NCI-H748 (cell line): ENCODE results near the gene EFCAB3.
A peak's percentile ranks its signal among the peaks of the same experiment; 100 is the strongest.
"Not testable (repeated sequence)": the region's sequence is repeated elsewhere in the genome, so short reads cannot be mapped to it uniquely, and the experiment has no call there.

Experiments
- DNase-seq: peaks from one replicate; lab custom pipeline; 2025; ENCODE audit not compliant: unreplicated experiment; lab: John Stamatoyannopoulos, UW

Gene EFCAB3

DNA sequence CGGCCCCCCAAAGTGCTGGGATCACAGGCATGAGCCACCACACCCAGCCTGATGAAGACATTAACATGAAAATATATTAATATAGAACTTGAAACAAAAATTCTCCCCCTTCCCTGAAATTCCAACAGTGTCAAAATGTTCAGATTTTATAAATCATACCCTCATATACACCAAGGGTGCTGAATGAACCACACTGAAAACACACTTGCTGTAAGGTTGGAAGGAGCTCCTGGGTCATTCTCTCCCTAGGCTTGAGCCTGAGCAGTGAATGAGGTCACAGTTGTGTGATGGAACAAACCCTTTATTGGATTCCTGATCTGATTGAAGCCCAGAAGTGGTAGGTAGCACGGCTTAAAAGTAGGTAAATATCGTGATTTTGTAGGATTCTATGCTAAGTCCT is at the start of gene EFCAB3:
Gene EFCAB3 (plus strand): TSS at position 301 of the 400 bp plus-strand sequence. CDS start 2,427 bp downstream, outside the sequence.
- DNase-seq, result no peak

DNA sequence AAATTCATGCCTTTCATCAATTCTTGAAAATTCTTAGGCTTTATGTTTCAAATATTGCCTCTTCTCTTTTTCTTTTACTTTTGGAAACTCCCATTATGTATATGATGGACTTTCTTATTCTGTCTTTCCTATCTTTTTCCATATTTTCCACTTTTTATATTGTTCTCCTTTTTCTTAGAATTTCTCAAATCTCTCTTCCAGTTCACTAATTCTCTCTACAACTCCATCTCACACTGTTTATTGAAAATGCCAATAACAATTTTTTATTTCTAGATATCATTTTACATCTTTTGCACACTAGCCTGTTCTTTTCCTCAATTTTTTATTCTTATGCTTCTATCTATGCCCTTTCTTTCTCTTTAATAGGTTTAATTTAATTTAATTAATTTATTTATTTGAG is 43.8 kb upstream of the EFCAB3 start:
- no peak for DNase-seq

DNA sequence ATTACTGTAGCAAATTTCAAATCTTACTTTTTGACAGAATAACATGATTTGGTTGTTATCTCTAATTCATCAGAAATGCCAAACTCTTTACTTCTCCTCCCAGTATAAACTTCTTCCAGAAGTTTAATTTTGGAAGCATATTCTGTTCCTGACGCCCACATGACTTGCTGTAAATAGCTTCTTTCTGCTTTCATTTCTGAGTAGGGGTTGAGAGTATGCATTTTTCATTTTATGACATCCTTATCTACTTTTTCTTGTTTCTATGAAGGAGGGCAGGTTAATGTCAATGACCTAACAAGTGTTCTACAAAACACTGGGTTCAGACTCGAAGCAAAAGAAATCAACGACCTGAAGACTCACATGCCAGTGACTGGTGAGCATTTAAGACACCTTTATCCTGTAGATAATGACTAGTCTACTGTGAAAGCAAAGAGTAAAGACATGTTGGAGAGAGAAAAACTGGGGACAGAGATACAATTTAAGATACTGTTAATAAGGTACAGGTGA is 36.5 kb upstream of the EFCAB3 start:
- DNase-seq, result no peak

DNA sequence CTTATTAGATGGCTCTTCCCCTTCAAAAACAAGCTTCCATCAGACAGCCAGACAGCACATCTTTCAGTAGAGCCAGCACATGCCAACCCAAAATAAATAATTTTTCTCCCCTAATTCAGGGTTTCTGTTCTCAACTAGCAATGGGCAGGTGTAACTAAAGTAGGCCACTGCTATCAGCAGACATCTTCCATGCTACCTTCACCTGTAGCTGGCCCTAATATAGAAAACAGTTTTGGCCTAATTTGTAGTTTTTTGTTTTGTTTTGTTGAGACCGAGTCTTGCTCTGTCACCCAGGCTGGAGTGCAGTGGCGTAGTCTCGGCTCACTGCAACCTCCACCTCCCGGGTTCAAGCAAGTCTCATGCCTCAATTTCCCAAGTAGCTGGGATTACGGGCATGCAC is 29.2 kb upstream of the EFCAB3 start:
- no peak for DNase-seq

DNA sequence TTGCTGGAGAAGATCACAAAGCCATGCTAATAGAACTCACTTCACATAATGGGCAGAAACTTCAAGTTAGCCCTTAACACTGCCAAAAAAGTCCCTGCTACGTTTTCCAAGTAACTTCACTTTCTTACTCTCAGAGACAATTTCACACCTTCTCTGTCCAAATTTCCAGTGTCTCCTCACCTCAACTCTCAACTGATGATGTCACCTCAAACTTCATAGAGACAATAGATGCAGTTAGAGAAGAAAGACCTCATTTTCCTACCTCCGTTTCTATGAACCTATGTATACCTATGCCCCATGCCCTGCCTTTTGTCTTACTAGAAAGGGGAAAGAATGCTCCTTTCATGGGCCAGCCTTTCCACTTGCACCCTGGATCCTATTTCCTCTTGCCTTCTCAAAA is 14.2 kb upstream of the EFCAB3 start:
- DNase-seq, result no peak

DNA sequence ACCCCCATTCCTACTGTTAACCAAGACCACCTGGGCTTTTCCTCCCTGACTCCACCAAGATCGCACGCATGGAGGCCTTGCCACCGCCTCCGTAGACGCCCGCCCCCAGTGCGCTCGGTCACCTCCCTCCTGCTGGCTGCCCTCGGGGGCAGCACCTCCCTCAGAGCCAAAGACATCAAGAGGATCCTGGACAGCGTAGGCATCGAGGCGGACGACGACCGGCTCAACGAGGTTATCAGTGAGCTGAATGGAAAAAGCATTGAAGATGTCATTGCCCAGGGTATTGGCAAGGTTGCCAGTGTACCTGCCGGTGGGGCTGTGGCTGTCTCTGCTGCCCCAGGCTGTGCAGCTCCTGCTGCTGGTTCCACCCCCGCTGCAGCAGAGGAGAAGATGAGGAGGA is 1.2 kb downstream of the EFCAB3 start:
- DNase-seq, result no peak

DNA sequence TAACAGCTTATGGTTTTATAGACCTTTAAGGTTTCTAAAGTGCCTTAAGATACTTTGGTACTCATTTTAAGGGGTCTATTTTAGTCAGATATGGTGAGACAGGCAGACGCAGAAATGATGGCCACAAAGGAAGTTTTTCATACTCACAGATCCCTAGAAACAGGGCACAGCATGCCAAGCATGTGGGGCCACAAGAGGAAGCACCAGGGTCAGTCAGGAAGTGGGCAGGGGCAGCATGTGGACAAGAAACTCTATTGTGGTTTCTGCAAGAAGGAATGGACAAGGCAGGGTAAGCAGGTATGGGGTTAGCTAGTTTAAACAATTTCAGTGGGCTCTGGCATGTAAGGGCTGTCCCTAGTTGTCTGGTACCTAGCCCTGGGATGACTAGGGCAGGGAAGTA is 8.5 kb downstream of the EFCAB3 start:
- no peak for DNase-seq

DNA sequence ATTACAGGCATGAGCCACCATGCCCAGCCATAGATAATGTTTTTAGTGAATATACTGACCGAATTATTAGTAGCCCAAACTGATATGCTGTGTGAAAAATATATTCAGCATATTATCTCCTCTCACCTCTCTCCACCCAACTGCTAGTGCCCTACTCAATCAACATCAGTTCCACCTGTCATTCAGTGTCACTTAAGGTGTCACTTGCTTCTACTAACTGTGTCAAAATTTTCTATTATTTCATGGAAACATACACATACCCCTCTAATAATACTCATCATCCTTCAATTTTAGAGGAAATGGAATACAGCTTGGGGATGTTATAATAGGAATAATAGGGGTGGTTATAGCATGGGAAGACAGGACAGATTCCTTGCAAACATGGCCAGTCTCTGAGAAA is 12.6 kb downstream of the EFCAB3 start:
- no peak for DNase-seq

DNA sequence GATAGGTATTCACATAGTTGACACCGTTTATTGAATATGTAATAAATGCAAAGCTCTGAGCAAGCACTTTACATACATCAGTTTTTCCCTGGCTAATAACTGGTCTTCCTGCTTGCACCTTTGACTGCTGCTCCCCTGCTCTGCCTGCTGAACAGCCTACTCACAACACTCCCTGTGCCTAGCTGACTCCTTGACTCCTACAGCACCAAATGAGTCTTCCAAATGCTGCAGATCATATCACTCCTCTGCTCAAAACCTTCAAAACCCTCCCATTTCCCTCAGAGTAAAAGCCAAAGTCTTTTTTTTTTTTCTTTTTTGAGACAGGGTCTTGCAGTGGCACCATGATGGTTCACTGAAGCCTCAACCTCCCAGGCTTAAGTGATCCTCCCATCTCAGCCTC is 18.5 kb downstream of the EFCAB3 start:
- no peak for DNase-seq

DNA sequence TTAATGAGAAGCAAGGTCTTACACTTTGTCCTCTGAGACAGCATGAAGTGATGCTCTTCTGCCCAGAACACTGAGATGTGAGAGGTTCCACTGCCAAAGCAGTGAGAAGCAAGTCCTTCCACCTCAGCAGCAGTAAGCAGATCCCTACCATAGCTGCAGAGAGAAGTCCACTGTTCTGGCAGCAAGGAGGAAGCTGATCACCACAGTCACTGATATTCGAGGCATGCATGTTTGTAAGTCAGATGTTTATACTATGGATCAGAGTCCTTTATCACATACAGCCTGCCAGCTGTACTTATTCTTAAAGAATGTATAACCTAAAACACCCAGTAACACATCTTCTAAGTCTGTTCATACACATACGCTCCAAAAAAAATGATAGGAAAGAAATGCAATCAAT is 25.1 kb downstream of the EFCAB3 start:
- no peak for DNase-seq

DNA sequence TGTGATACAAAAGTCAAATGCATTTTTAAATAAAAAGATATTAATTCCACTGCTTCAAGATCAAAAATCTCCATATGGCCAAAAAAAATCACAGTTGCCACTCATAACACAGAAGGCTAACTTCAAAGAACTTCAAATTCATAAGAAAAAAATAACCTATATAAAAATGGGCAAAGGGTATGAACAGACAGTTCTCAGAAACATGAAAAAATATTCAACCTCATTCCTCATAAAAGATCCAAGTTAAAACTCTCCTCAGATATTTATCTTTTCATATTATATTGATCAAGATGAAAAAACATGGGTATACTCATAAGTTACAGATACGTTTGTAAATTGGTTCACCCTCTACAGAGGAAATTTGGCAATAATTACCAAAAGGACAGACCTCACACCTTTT is 32.7 kb downstream of the EFCAB3 start:
- DNase-seq, result not testable (repeated sequence)

DNA sequence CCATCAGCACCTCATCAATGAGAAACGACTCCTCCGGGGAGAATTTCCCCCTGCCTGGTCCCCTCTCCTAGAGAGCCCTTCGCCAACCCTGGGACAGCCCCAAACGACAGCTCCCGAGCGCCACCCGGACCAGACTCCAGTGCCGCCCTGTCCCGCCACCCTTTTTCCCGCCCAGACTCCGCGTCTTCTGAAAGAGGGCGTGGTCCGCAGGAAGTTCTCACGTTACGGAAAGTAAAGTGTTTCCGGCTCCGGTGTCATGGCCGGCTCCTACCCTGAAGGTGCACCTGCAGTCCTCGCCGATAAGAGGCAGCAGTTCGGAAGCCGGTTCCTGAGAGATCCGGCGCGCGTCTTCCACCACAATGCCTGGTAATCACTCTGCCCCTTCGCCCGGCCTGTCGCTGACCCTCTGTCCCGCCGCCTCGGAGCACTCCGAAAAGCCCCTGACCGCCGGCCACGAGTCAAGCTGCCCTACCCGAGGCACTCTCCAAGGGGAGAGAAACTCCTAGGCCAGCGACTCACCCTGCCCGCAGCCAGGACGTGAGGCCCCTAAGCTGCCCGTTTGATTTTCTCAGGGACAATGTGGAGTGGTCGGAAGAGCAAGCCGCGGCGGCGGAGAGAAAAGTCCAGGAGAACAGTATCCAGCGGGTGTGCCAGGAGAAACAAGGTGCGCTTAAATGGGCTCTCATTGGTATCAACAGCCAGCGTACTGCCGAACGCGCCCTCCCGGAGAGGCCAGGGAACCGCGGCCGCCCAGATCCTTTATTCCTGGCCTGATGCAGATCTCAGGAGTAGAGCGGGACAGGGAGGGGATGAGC is 43.5 kb downstream of the EFCAB3 start, which contains the start of gene METTL2A:
Gene METTL2A (plus strand): TSS at position 251 of the 815 bp plus-strand sequence. CDS start 6 bp downstream, at position 257.
- peak; percentile 94 for DNase-seq

DNA sequence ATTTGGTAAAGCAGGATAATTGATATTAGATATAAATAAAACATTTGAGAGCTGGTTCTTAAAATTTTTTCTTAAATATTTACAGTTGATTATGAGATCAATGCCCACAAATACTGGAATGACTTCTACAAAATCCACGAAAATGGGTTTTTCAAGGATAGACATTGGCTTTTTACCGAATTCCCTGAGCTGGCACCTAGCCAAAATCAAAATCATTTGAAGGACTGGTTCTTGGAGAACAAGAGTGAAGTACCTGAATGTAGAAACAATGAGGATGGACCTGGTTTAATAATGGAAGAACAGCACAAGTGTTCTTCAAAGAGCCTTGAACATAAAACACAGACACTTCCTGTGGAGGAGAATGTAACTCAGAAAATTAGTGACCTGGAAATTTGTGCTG is 45.9 kb downstream of the EFCAB3 start:
- not testable (repeated sequence) for DNase-seq

DNA sequence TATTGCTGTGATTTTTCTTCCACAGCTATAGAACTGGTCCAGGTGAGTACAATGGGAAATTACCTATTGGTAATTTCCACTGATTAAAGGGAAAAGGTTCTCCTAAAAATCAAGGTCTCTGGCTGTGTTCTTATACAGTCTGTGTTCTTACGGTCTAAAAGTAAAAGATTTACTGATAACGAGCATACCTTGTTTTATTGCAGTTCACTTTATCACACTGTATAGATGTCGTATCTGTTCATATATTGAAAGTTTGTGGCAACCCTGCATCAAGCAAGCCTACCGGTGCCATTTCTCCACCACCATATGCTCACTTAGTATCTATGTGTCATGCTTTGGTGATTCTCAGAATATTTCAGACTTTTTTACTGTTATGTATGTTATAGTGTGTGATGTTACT is 54.9 kb downstream of the EFCAB3 start:
- not testable (repeated sequence) for DNase-seq

DNA sequence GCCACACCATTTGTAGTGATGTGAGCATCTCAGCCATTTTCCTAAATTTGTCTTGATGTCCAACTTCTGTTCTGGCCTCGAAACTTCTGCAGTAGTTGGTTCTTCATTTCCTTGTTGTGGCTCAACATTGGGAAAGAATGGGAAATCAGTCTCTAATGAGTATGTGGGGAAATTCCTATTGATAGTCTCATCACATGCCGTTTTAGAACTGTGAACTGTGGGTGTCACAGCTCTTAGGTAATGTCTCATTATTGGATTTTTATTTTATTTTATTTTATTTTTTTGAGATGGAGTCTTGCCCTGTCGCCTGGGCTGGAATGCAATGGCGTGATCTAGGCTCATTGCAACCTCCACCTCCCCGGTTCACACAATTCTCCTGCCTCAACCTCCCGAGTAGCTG is 60.8 kb downstream of the EFCAB3 start:
- DNase-seq, result not testable (repeated sequence)

DNA sequence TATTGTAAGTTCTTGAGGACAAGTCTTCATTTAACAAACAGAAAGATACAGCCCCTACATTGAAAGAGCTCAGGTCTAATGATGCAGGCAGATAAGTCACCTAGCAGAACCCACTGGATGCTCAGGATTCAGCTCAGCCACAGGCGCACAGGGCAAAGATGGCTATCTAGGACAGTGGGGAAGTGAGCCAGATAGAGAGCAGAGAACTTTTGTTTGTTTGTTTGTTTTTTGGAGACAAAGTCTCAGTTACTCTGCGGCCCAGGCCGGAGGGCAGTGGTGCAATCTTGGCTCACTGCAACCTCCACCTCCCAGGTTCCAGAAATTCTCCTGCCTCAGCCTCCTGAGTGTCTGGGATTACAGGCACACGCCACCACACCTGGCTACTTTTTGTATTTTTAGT is 63.7 kb downstream of the EFCAB3 start:
- no peak for DNase-seq

DNA sequence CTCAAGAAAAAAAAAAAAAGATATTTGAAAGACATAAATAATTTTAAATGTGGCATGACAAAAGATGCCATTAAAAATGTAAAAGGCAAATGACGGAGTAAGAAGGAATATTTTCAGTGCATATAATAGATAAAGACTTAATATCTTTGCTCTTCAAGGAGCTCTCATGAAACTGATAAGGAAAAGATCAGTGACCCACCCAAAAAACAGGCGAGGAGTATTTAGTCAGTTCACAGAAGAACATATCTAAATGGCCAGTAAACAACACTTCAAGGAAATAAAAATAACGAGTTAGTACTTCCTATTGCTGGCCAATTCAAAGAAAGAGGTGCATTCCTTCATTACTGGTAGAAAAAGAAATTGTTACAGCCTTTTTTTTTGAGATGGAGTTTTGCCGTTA is 65.4 kb downstream of the EFCAB3 start:
- not testable (repeated sequence) for DNase-seq

DNA sequence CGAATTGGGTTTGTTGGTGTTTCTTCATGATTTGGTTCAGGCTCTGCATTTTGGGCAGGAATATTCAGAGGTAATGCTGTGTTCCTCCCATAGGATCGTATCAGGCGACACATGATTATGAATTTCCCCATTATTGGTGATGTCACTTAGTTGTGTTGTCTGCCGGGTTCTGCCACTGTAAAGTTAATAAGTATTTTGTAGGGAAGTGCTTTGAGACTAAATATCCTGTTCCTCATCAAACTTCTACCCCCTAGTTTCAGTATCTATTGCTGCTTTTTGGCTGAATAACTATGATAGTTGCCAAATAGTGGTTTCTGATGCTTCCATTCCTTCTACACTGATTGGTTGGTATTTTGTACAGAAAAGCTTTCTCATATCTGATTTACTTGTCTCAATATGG is 71.8 kb downstream of the EFCAB3 start:
- DNase-seq, result not testable (repeated sequence)

DNA sequence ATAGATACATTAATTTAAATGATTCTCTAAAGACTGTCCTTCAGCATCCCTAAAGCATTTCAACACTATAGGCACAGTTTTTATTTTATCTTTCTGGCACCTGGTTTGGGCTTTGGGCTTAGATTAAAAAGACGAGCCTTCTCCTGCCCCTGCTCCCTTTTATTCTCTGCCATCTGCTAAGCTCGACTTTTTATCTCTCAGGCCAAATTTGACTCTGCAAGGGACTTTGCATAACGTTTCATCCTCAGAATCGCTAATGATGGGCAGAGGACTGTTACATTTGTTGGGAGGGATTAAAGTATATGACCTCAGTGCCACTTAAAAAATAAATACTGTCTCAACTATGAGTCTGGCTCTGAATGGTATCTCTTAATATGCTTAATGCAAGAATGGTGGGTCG is 72.7 kb downstream of the EFCAB3 start:
- DNase-seq, result not testable (repeated sequence)

DNA sequence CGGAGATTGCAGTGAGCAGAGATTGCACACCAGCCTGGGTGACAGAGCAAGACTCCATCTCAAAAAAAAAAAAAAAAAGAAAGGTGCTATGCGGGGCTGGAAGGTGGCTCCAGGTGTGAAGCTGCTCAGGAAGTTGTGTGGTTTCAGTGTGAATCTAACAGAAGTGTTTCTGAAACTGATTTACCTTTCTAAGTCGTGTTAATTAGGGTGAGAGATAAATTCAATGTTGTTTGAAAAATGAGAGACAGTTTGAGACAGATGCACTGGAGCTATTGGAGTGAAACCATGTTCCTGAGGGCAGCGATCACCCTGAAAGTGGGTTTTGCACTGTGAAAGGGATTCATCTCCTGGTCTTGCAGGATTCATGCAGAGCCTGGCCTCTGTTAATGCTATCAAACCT is 73.3 kb downstream of the EFCAB3 start:
- not testable (repeated sequence) for DNase-seq

DNA sequence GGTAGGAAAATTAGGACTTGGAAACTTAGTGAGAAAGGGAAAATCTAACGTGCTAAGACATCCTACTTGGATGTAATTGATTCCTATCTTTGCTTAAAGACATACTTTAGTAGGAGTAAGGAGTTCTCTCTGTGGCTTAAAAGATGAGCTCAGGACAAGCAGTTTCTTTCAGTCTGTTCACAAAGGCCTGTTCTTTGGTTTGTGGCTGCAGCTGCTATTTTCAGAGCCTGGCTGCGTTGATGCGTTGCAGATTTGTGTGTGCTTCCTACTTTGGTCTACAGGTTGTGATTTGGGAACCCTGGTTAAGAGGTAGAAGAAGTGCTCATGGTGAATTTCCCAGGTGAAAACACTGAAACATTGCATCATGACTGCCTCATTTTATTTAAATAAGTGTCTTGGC is 73.8 kb downstream of the EFCAB3 start:
- DNase-seq, result not testable (repeated sequence)

DNA sequence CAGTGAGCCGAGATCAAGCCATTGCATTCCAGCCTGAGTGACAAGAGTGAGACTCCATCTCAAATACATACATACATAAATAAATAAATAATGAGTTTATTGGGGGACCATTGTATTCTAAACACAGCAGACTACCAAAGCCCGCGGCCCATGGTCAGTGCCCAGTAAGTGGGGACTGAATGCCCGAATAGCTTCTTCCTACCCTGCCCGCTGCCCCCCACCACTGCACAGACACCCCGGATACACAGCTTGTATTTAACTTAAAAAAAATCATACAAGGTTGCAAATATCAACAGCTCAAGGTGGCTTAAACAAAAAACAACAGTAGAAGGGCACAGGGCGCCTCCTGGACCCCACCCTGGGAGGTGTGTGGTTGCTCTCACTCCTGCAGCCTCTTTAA is 75.7 kb downstream of the EFCAB3 start:
- DNase-seq, result no peak

DNA sequence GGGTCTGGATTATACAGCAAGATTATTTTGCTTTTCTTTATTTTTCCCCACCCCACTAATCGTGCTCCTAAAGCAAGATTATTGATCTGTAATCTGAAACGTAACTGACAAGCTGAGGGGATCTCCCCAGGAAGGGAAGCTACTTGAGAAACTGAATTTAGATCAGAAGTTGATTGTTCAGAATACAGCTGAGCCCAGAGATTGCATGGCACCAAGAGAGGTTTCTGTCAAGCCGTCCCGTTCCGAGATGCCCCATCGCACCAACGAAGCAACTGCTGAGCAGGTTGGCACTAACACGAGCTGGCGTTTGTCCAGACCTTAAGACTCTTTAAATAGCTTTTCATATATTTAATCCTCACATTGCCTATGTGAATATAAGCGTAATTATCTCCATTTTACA is 78.1 kb downstream of the EFCAB3 start:
- DNase-seq, result not testable (repeated sequence)
